ENCODE data around the gene KLF6.

KLF6 gene

DNA sequence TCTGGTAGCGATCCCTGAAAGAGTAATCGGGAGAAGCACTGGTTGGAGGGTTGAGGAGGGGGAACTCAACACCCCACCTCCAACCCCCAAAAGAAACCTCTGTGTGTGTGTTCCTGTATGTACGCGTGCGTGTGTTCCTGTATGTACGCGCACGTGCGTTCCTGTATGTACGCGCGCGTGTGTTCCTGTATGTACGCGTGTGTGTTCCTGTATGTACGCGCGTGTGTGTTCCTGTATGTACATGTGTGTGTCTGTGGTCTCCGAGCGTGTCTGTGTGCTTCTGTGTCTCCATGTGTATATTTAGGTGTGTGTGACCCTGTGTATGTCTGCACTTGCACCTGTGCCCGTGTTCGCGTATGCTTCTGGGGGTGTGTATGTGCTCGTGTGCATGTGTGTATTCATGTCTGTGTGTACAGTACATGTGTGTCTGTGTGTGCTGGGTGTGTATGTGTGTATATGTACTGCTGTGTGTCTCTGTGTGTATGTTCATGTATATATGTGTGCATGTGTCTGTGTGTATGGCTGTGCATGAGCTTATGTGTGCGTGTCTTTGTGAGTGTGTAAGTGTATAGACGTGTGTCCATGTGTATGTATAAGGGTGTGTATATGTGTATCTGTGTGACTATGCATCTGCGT is 42.9 kb upstream of the KLF6 start:
- Histone ChIP-seq H3K9me3 (ENCODE audit: insufficient read depth, low read length) (no peaks in the 10 kb centered on the region), H2AFZ (ENCODE audit: low read depth, low read length) (no peak overlapping the region), H3K27ac (ENCODE audit: low read length) (no peak overlapping the region), H3K4me3 (ENCODE audit: low read length) (no peak overlapping the region; the same call in 1 of the 2 replicates), H3K4me1 (ENCODE audit: low read length) (peaks cover 23% of the 10 kb centered on the region), H3K4me2 (ENCODE audit: low read length) (peak overlapping the region; percentile 64), H3K9ac (ENCODE audit: low read length) (no peak overlapping the region), H4K20me1 (ENCODE audit: insufficient read depth, low read length) (no peaks in the 10 kb centered on the region), H3K36me3 (replicated peaks; ENCODE audit: low read depth, low read length) (no peaks in the 10 kb centered on the region), H3K79me2 (ENCODE audit: low read length) (no peaks in the 10 kb centered on the region), H3K27me3 (ENCODE audit: low read depth, low read length) (no peaks in the 10 kb centered on the region)
- TF ChIP-seq, protein P1, sequence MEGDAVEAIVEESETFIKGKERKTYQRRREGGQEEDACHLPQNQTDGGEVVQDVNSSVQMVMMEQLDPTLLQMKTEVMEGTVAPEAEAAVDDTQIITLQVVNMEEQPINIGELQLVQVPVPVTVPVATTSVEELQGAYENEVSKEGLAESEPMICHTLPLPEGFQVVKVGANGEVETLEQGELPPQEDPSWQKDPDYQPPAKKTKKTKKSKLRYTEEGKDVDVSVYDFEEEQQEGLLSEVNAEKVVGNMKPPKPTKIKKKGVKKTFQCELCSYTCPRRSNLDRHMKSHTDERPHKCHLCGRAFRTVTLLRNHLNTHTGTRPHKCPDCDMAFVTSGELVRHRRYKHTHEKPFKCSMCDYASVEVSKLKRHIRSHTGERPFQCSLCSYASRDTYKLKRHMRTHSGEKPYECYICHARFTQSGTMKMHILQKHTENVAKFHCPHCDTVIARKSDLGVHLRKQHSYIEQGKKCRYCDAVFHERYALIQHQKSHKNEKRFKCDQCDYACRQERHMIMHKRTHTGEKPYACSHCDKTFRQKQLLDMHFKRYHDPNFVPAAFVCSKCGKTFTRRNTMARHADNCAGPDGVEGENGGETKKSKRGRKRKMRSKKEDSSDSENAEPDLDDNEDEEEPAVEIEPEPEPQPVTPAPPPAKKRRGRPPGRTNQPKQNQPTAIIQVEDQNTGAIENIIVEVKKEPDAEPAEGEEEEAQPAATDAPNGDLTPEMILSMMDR (IDR thresholded peaks at IDR 0.05; ENCODE audit: low read depth, low read length), result no peak
- TF ChIP-seq EZH2phosphoT487 (IDR thresholded peaks at IDR 0.05; ENCODE audit: low read depth), result no peak

DNA sequence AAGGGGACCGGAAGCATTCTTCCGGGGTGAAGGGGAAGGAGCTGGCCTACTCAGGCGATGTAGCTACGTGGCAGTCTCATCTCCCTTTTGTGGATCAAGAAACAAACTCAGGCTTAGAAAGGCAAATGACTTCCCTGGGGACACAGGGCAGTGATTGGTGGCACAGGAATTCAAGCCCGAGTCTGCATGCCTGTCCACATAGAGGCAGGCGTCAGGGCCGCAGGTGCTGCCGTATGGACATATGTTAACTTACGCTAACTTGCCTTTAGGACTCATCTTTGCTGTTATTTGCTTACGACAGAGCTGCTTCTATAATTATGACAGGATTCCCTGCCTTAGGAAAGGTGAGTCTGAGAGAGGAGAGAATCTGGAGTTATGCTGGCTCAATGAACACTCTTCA is 42.3 kb upstream of the KLF6 start:
- peaks cover 18% of the 10 kb centered on the region for H3K4me1 ChIP-seq (ENCODE audit: low read length)
- no peak overlapping the region for H3K27ac ChIP-seq (ENCODE audit: low read length)
- no peaks in the 10 kb centered on the region for H3K9me3 ChIP-seq (ENCODE audit: insufficient read depth, low read length)
- H3K36me3 ChIP-seq (replicated peaks; ENCODE audit: low read depth, low read length), result no peaks in the 10 kb centered on the region
- H3K27me3 ChIP-seq (ENCODE audit: low read depth, low read length), result no peaks in the 10 kb centered on the region
- no peak overlapping the region for H2AFZ ChIP-seq (ENCODE audit: low read depth, low read length)
- H4K20me1 ChIP-seq (ENCODE audit: insufficient read depth, low read length), result no peaks in the 10 kb centered on the region
- H3K9ac ChIP-seq (ENCODE audit: low read length), result no peak overlapping the region
- no peak overlapping the region for H3K4me2 ChIP-seq (ENCODE audit: low read length)
- no peak overlapping the region for H3K4me3 ChIP-seq (ENCODE audit: low read length)
- no peaks in the 10 kb centered on the region for H3K79me2 ChIP-seq (ENCODE audit: low read length)
- no peak for TF ChIP-seq EZH2phosphoT487 (IDR thresholded peaks at IDR 0.05; ENCODE audit: low read depth)
- TF ChIP-seq, protein P1 (IDR thresholded peaks at IDR 0.05; ENCODE audit: low read depth, low read length), result no peak

DNA sequence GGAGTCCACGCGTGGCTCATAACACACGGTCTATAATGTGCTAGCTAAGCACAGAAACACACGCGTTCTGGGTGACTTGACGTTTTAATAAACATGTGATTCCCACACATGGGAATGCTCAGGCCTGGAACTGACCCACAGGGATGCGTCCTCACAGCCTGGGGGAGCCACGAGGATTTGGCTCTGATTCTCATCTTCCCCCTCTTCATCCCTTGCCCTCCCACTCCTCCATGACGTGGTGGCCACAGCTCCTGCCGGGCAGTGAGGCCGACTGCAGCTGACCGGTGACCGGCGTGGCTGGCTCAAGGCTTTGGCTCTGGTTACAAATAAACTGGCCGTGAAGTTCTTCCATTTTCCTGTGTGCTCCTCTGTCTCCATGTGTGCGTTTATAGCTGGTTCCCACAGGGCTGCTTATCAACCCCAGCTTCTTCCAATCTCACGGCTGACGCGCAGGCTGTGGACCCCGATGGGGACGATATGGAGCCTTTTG is 40.9 kb upstream of the KLF6 start:
- Histone ChIP-seq H3K4me3 (ENCODE audit: low read length) (no peak overlapping the region), H3K4me1 (ENCODE audit: low read length) (peaks cover 17% of the 10 kb centered on the region), H3K36me3 (replicated peaks; ENCODE audit: low read depth, low read length) (no peaks in the 10 kb centered on the region), H3K27me3 (ENCODE audit: low read depth, low read length) (no peaks in the 10 kb centered on the region), H3K9me3 (ENCODE audit: insufficient read depth, low read length) (no peaks in the 10 kb centered on the region), H3K27ac (ENCODE audit: low read length) (no peak overlapping the region), H3K79me2 (ENCODE audit: low read length) (no peaks in the 10 kb centered on the region), H3K9ac (ENCODE audit: low read length) (no peak overlapping the region), H3K4me2 (ENCODE audit: low read length) (no peak overlapping the region), H4K20me1 (ENCODE audit: insufficient read depth, low read length) (no peaks in the 10 kb centered on the region), H2AFZ (ENCODE audit: low read depth, low read length) (no peak overlapping the region)
- TF ChIP-seq, protein P1 (IDR thresholded peaks at IDR 0.05; ENCODE audit: low read depth, low read length), result no peak
- TF ChIP-seq EZH2phosphoT487 (IDR thresholded peaks at IDR 0.05; ENCODE audit: low read depth), result no peak

DNA sequence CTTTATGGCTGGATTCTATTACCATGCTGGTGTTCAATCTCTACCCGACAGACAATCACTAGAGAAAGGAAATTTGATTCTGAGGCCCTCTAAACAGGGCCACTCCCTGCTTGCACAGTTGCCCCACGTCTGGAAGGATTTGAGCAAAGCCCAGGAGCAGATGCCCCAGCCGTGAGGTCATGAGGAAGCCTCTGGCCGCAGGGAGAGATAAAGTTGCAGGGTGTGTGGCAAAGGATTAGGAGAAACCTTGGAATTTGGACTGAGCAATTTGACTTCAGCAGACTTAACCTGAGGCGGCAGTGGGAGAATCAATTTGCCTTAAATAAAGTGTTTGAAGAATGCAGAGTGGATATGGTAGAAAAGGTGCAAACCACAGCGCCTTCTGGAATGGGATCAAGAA is 40.2 kb upstream of the KLF6 start:
- TF ChIP-seq EZH2phosphoT487 (IDR thresholded peaks at IDR 0.05; ENCODE audit: low read depth), result no peak
- TF ChIP-seq, protein P1 (IDR thresholded peaks at IDR 0.05; ENCODE audit: low read depth, low read length), result no peak
- no peaks in the 10 kb centered on the region for H3K9me3 ChIP-seq (ENCODE audit: insufficient read depth, low read length)
- no peaks in the 10 kb centered on the region for H3K27me3 ChIP-seq (ENCODE audit: low read depth, low read length)
- H3K79me2 ChIP-seq (ENCODE audit: low read length), result no peaks in the 10 kb centered on the region
- no peak overlapping the region for H3K27ac ChIP-seq (ENCODE audit: low read length)
- H3K4me1 ChIP-seq (ENCODE audit: low read length), result peaks cover 17% of the 10 kb centered on the region
- no peak overlapping the region for H2AFZ ChIP-seq (ENCODE audit: low read depth, low read length)
- no peaks in the 10 kb centered on the region for H4K20me1 ChIP-seq (ENCODE audit: insufficient read depth, low read length)
- H3K4me2 ChIP-seq (ENCODE audit: low read length), result no peak overlapping the region
- H3K4me3 ChIP-seq (ENCODE audit: low read length), result no peak overlapping the region
- no peaks in the 10 kb centered on the region for H3K36me3 ChIP-seq (replicated peaks; ENCODE audit: low read depth, low read length)
- H3K9ac ChIP-seq (ENCODE audit: low read length), result no peak overlapping the region
